Keratinocyte (primary cell): ENCODE data around the gene SYNM. TPM values are rescaled to one million over a fixed set of nuclear protein-coding genes. Genes with fewer than 3 reads are reported as not detected.

Experiments used
- DNase-seq: peaks from one replicate; pipeline ENCODE4 v3.0.0-alpha.2; 2011; ENCODE audit warnings: low read depth, missing footprints, low spot score
- FAIRE-seq: peaks from 2 replicates; lab custom pipeline; 2011; peaks lifted over from hg19 to GRCh38; lab: Jason Lieb, UNC
- H2AFZ ChIP-seq: 2 replicates; pipeline ENCODE4 v1.6.0; 2012; ENCODE audit warnings: low read length, control low read depth, inconsistent platforms; ENCODE audit not compliant: control insufficient read depth
- H3K27ac ChIP-seq: 2 replicates; pipeline ENCODE4 v1.5.1; 2011; ENCODE audit warnings: low read length; ENCODE audit not compliant: control insufficient read depth, insufficient read depth
- H3K27me3 ChIP-seq: 3 replicates; pipeline ENCODE4 v1.6.0; 2011; ENCODE audit warnings: low read length; ENCODE audit not compliant: control insufficient read depth, insufficient read depth; ENCODE audit errors: extremely low read depth
- H3K36me3 ChIP-seq, 2 experiments: 2 replicates in 1 of 2; 3 replicates in 1 of 2; pipeline ENCODE4 v1.5.1; 2011; ENCODE audit warnings: low read length in 2 of 2, mild to moderate bottlenecking in 1 of 2; ENCODE audit not compliant: control insufficient read depth in 2 of 2, insufficient read depth in 2 of 2; ENCODE audit errors: extremely low read depth in 1 of 2
- H3K4me1 ChIP-seq: 3 replicates; pipeline ENCODE4 v1.5.1; 2011; ENCODE audit warnings: low read length; ENCODE audit not compliant: control insufficient read depth, insufficient read depth; ENCODE audit errors: extremely low read depth
- H3K4me2 ChIP-seq: 3 replicates; pipeline ENCODE4 v1.6.0; 2011; ENCODE audit warnings: low read depth, low read length; ENCODE audit not compliant: control insufficient read depth, insufficient read depth; ENCODE audit errors: extremely low read depth
- H3K4me3 ChIP-seq, 3 experiments: fragments of 200-600 bp in 1 of 3; sonication (generic) in 1 of 3; 2 replicates in 2 of 3; 3 replicates in 1 of 3; pipeline ENCODE4 v1.5.1; 2011 to 2016; ENCODE audit warnings: low read length in 3 of 3, mild to moderate bottlenecking in 3 of 3, control low read depth in 2 of 3, inconsistent platforms in 1 of 3, low read depth in 1 of 3, mixed read lengths in 1 of 3, mixed run types in 1 of 3, moderate library complexity in 1 of 3; ENCODE audit not compliant: control insufficient read depth in 2 of 3, insufficient read depth in 2 of 3; ENCODE audit errors: extremely low read depth in 1 of 3
- H3K79me2 ChIP-seq: 2 replicates; pipeline ENCODE4 v1.6.0; 2012; ENCODE audit warnings: low read length; ENCODE audit not compliant: control insufficient read depth, insufficient read depth
- H3K9ac ChIP-seq: 3 replicates; pipeline ENCODE4 v1.6.0; 2011; ENCODE audit warnings: low read length; ENCODE audit not compliant: control insufficient read depth, insufficient read depth; ENCODE audit errors: extremely low read depth
- H3K9me1 ChIP-seq: 3 replicates; pipeline ENCODE4 v1.6.0; 2011; ENCODE audit warnings: low read length; ENCODE audit not compliant: control insufficient read depth, insufficient read depth; ENCODE audit errors: extremely low read depth
- H3K9me3 ChIP-seq: 2 replicates; pipeline ENCODE4 v1.5.1; 2012; ENCODE audit warnings: low read depth, low read length; ENCODE audit not compliant: control insufficient read depth
- H4K20me1 ChIP-seq: 3 replicates; pipeline ENCODE4 v1.6.0; 2011; ENCODE audit warnings: low read length; ENCODE audit not compliant: control insufficient read depth, insufficient read depth; ENCODE audit errors: extremely low read depth
- CTCF ChIP-seq, 3 experiments: IDR thresholded peaks in 1 of 3; conservative IDR thresholded peaks in 1 of 3; optimal IDR thresholded peaks in 1 of 3; 2 replicates in 2 of 3; 3 replicates in 1 of 3; pipeline versions ENCODE3 to v1.5.1; 2011; ENCODE audit warnings: low read length in 3 of 3, mild to moderate bottlenecking in 3 of 3, moderate library complexity in 2 of 3, control low read depth in 1 of 3, inconsistent platforms in 1 of 3; ENCODE audit not compliant: insufficient read depth in 2 of 3; ENCODE audit errors: extremely low read depth in 1 of 3
- EZH2 ChIP-seq: IDR thresholded peaks from one replicate; pipeline ENCODE4 v1.6.1; 2012; ENCODE audit warnings: inconsistent platforms, mild to moderate bottlenecking, low read length, moderate library complexity
- dilution Hi-C: fragments of 300-500 bp; cut with MboI; formaldehyde crosslinking; loops from one replicate; pipeline ENCODE4 v1.7.0; 2020; ENCODE audit warnings: low sequenced_read_pairs; ENCODE audit not compliant: extremely low pct_ligation_motif_present
- polyA plus RNA-seq, 5 experiments: library from polyadenylated mRNA; depleted of rRNA in 3 of 5; stranded (reverse) in 3 of 5; stranded (forward) in 1 of 5; unstranded in 1 of 5; fragments of >200 nt; gene quantifications; 1 replicate in 1 of 5; 2 replicates in 3 of 5; 3 replicates in 1 of 5; pipeline versions ENCODE4 v1.2.1 to v1.2.3, GENCODE V29; 2011 to 2012; ENCODE audit warnings: missing spikeins in 2 of 5, low read depth in 1 of 5, low replicate concordance in 1 of 5

SYNM gene
- polyA plus RNA-seq, 1 donor (not counting 4 experiments of a cell fraction or from before 2014, with no cell fraction given): 0.09 TPM

- Histone ChIP-seq H3K79me2 (no peaks in the 10 kb centered on the region), H3K4me1 (no peaks in the 10 kb centered on the region), H3K4me2 (no peak overlapping the region), H4K20me1 (no peaks in the 10 kb centered on the region), H3K9ac (no peak overlapping the region), H3K9me1 (no peaks in the 10 kb centered on the region), H3K27ac (no peak overlapping the region), H3K27me3 (no peaks in the 10 kb centered on the region), H2AFZ (no peak overlapping the region), H3K36me3 (peaks cover 3 to 6% of the 10 kb centered on the region in 2 experiments), H3K9me3 (no peaks in the 10 kb centered on the region), H3K4me3 (no peak overlapping the region)
- DNase-seq (no peak), FAIRE-seq (no peak)
- dilution Hi-C loops: no loop called here
- no peak for TF ChIP-seq EZH2
- TF ChIP-seq CTCF (optimal IDR thresholded peaks at IDR 0.05 in 1 of 3, IDR thresholded peaks at IDR 0.05 in 1 of 3, conservative IDR thresholded peaks at IDR 0.05 in 1 of 3; ENCODE audit: extremely low read depth in 1 of 3, insufficient read depth in 2 of 3, low read length in 3 of 3): no peak
Observed at GRCh38 chr15:99165020-99165790, 60.3 kb downstream of the SYNM start.

GRCh38 chr15:99165956-99166689 is 61.2 kb downstream of the SYNM start:
- Histone ChIP-seq H3K27me3 (no peaks in the 10 kb centered on the region), H3K36me3 (peaks cover 3 to 12% of the 10 kb centered on the region in 2 experiments), H3K4me1 (no peaks in the 10 kb centered on the region), H3K9me1 (no peaks in the 10 kb centered on the region), H3K79me2 (no peaks in the 10 kb centered on the region), H3K4me2 (no peak overlapping the region), H3K9ac (no peak overlapping the region), H3K27ac (no peak overlapping the region), H2AFZ (no peak overlapping the region), H3K4me3 (no peak overlapping the region), H4K20me1 (no peaks in the 10 kb centered on the region), H3K9me3 (no peaks in the 10 kb centered on the region)
- TF ChIP-seq CTCF (optimal IDR thresholded peaks at IDR 0.05 in 1 of 3, IDR thresholded peaks at IDR 0.05 in 1 of 3, conservative IDR thresholded peaks at IDR 0.05 in 1 of 3; ENCODE audit: extremely low read depth in 1 of 3, insufficient read depth in 2 of 3, low read length in 3 of 3): no peak
- TF ChIP-seq EZH2: no peak
- FAIRE-seq: no peak
- dilution Hi-C loops: no loop called here
- no peak for DNase-seq
